ENCODE measurements around the gene SLC30A10. TPM values are rescaled to one million over a fixed set of nuclear protein-coding genes. Genes with fewer than 3 reads are reported as not detected.

Gene SLC30A10
- total and polyA plus RNA-seq, 2 of the 13 experiments (the other 11 are each of a cell fraction or from before 2014, with no cell fraction given), result 20.9 to 30.2 TPM

- TF ChIP-seq BRD4 (CRISPR knock-in tag; IDR thresholded peaks at IDR 0.05) (0 out of 2 replicates have a peak, but pooled peaks have one; percentile 38), BRCA1 (CRISPR knock-in tag; IDR thresholded peaks at IDR 0.05) (0 out of 2 replicates have a peak, but pooled peaks have one; percentile 75), TCF7 (IDR thresholded peaks at IDR 0.05; ENCODE audit: low read depth) (peak; percentile 60), ZNF224 (CRISPR knock-in tag; IDR thresholded peaks at IDR 0.05) (no peak), THYN1 (CRISPR knock-in tag; IDR thresholded peaks at IDR 0.05; ENCODE audit: borderline replicate concordance, low read depth) (no peak), MTA1 (CRISPR knock-in tag; IDR thresholded peaks at IDR 0.05; ENCODE audit: borderline replicate concordance) (peak; percentile 81; the same call in 1 of the 2 replicates), SP4 (CRISPR knock-in tag; IDR thresholded peaks at IDR 0.05) (no peak; the same call in 1 of the 2 replicates), HMG20A (CRISPR knock-in tag; IDR thresholded peaks at IDR 0.05; ENCODE audit: borderline replicate concordance) (peak; percentile 57; the same call in 1 of the 2 replicates), EP300 (IDR thresholded peaks at IDR 0.05; ENCODE audit: low read depth in 2 of 2, low read length in 2 of 2) (peak in 1 of 2 experiments; percentile 86; a peak in 2 of 4 replicates), EP300 (CRISPR knock-in tag; IDR thresholded peaks at IDR 0.05; ENCODE audit: borderline replicate concordance) (no peak), SALL1 (CRISPR knock-in tag; IDR thresholded peaks at IDR 0.05) (peak; percentile 96), ZBTB43 (CRISPR knock-in tag; conservative IDR thresholded peaks at IDR 0.05) (0 out of 2 replicates have a peak, but pooled peaks have one; percentile 34), ARID2 (CRISPR knock-in tag; IDR thresholded peaks at IDR 0.05; ENCODE audit: borderline replicate concordance) (no peak; the same call in 1 of the 2 replicates), MAX (IDR thresholded peaks at IDR 0.05) (peak; percentile 47), RAD21 (CRISPR knock-in tag; IDR thresholded peaks at IDR 0.05) (0 out of 2 replicates have a peak, but pooled peaks have one; percentile 26), FOXO1 (CRISPR knock-in tag; IDR thresholded peaks at IDR 0.05) (peak; percentile 68; the same call in 1 of the 2 replicates), PAXIP1 (CRISPR knock-in tag; conservative IDR thresholded peaks at IDR 0.05) (peak; percentile 99)
Measured at GRCh38 chr1:219883400-219884332, 44.7 kb downstream of the SLC30A10 start (continued).
